ENCODE measurements around the gene FAM241A. TPM values are rescaled to one million over a fixed set of nuclear protein-coding genes. Genes with fewer than 3 reads are reported as not detected.

FAM241A gene
- total and polyA plus RNA-seq, 2 of the 13 experiments (the other 11 are each of a cell fraction or from before 2014, with no cell fraction given), result 0.61 to 0.69 TPM

DNA sequence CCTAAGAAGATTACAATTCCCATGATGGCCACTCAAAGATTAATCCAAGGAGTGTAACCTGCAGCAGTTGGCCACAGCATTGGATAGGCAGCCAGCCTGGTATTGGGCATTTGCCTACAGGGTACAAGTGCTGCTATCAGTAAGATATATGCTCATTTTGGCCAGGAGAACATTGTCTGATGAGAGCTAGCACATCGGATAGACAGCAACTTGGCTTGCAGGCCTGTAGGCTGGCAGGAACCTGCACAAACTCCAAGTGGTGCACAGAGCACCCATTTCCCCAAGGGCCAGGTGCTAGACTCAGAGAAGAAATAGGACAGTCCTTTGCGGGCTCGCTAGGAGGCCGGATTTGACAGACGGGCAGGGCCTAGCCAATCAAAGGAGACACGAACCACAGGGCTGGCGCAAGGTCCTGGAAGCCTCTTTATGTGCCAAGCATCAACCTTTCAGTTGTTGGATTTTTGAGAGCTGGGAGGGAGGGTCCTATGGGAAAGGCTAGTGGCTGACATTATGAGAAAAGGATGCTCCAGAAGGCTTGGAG lies 74.6 kb downstream of the FAM241A start:
- H3K4me2 ChIP-seq (ENCODE audit: low read depth, low read length), result no peak overlapping the region
- no peak for DNase-seq (ENCODE audit: low spot score)
- H3K79me2 ChIP-seq (ENCODE audit: insufficient read depth, low read length), result no peaks in the 10 kb centered on the region
- H3K9me3 ChIP-seq (ENCODE audit: low read length), result no peaks in the 10 kb centered on the region
- no peak overlapping the region for H2AFZ ChIP-seq (ENCODE audit: low read length)
- 76% methylated on average over 7 of the region's 7 CpGs for WGBS (ENCODE audit: low lambda C conversion rate)
- in situ Hi-C loops (cut with HindIII; ENCODE audit: extremely low pct_ligation_motif_present, low pct_unique_long_range_greater_than_20kb), result no loop called here
- BruUV-seq (replicated peaks), result no TSS peak
- no peak for TF ChIP-seq CTCF (CRISPR knock-in tag; IDR thresholded peaks at IDR 0.05)
- H3K27me3 ChIP-seq (ENCODE audit: control insufficient read depth in 1 of 2, insufficient read depth in 2 of 2, low read length in 2 of 2), result no peaks in the 10 kb centered on the region
- no peak overlapping the region for H3K27ac ChIP-seq (ENCODE audit: extremely low read length, insufficient read depth, low read length)
- H3K4me1 ChIP-seq (ENCODE audit: insufficient read depth, low read length), result peaks cover 11% of the 10 kb centered on the region
- ATAC-seq, result no peak
- ChIA-PET POLR2A (interaction anchor here (0.7 kb wide), 1 partner anchor 51 kb away, joined by 3 read pairs; no protein-coding TSS in a partner anchor), CTCF (ENCODE audit: low intra/inter-chr PET ratio, low total read pairs) (no interaction called here)
- H4K20me1 ChIP-seq (ENCODE audit: insufficient read depth, low read length), result no peaks in the 10 kb centered on the region
- no peak overlapping the region for H3K9ac ChIP-seq (ENCODE audit: insufficient read depth, low read depth, low read length)
- no peak overlapping the region for H3K4me3 ChIP-seq (replicated peaks in 1 of 3; ENCODE audit: insufficient read depth in 1 of 3, low read depth in 2 of 3, low read length in 3 of 3)
- intact Hi-C loops (cut with micrococcal nuclease; ENCODE audit: unreplicated experiment), result loop anchor here (10.0 kb wide), 1 partner anchor 45 kb away; no protein-coding TSS in a partner anchor
- no peaks in the 10 kb centered on the region for H3K36me3 ChIP-seq (replicated peaks in 1 of 2; ENCODE audit: control insufficient read depth in 1 of 2, insufficient read depth in 2 of 2, low read length in 2 of 2)
- FAIRE-seq, result no peak

GRCh38 chr4:112222219-112222955 lies 77.1 kb downstream of the FAM241A start:
- Histone ChIP-seq H3K9me3 (ENCODE audit: low read length) (no peaks in the 10 kb centered on the region), H3K4me1 (ENCODE audit: insufficient read depth, low read length) (peaks cover 14% of the 10 kb centered on the region), H2AFZ (ENCODE audit: low read length) (no peak overlapping the region), H3K4me2 (ENCODE audit: low read depth, low read length) (no peak overlapping the region), H3K4me3 (replicated peaks in 1 of 3; ENCODE audit: insufficient read depth in 1 of 3, low read depth in 2 of 3, low read length in 3 of 3) (no peak overlapping the region), H3K27me3 (ENCODE audit: control insufficient read depth in 1 of 2, insufficient read depth in 2 of 2, low read length in 2 of 2) (no peaks in the 10 kb centered on the region), H3K9ac (ENCODE audit: insufficient read depth, low read depth, low read length) (no peak overlapping the region), H3K27ac (ENCODE audit: extremely low read length, insufficient read depth, low read length) (no peak overlapping the region), H3K36me3 (replicated peaks in 1 of 2; ENCODE audit: control insufficient read depth in 1 of 2, insufficient read depth in 2 of 2, low read length in 2 of 2) (no peaks in the 10 kb centered on the region), H4K20me1 (ENCODE audit: insufficient read depth, low read length) (no peaks in the 10 kb centered on the region), H3K79me2 (ENCODE audit: insufficient read depth, low read length) (no peaks in the 10 kb centered on the region)
- ATAC-seq (no peak), DNase-seq (ENCODE audit: low spot score) (no peak), FAIRE-seq (no peak)
- ChIA-PET CTCF (ENCODE audit: low intra/inter-chr PET ratio, low total read pairs) (no interaction called here), POLR2A (interaction anchor here (1.1 kb wide), 1 partner anchor 10 kb away, joined by 7 read pairs; the partner anchor contains the start of gene AP1AR)
- no TSS peak for BruUV-seq (replicated peaks)
- 88% methylated on average over 18 of the region's 43 CpGs for WGBS (ENCODE audit: low lambda C conversion rate)
- intact Hi-C loops (cut with micrococcal nuclease; ENCODE audit: unreplicated experiment) (no loop called here), in situ Hi-C loops (cut with HindIII; ENCODE audit: extremely low pct_ligation_motif_present, low pct_unique_long_range_greater_than_20kb) (no loop called here)
- TF ChIP-seq ZNF883 (CRISPR knock-in tag; IDR thresholded peaks at IDR 0.05; ENCODE audit: not compliant biosample characterization) (no peak), RFX1 (IDR thresholded peaks at IDR 0.05) (no peak), ELK4 (CRISPR knock-in tag; IDR thresholded peaks at IDR 0.05; ENCODE audit: borderline replicate concordance) (no peak), IRX3 (CRISPR knock-in tag; IDR thresholded peaks at IDR 0.05; ENCODE audit: borderline replicate concordance, low read depth) (no peak), ADNP (CRISPR knock-in tag; IDR thresholded peaks at IDR 0.05) (no peak), ZNF333 (CRISPR knock-in tag; IDR thresholded peaks at IDR 0.05; ENCODE audit: borderline replicate concordance) (no peak), ZNF703 (CRISPR knock-in tag; IDR thresholded peaks at IDR 0.05; ENCODE audit: borderline replicate concordance) (no peak), ONECUT2 (CRISPR knock-in tag; IDR thresholded peaks at IDR 0.05) (no peak), CEBPG (CRISPR knock-in tag; IDR thresholded peaks at IDR 0.05) (no peak), PHF5A (CRISPR knock-in tag; IDR thresholded peaks at IDR 0.05; ENCODE audit: low read depth, unreplicated experiment) (no peak), ZNF34 (CRISPR knock-in tag; IDR thresholded peaks at IDR 0.05; ENCODE audit: borderline replicate concordance) (no peak), ZSCAN12 (CRISPR knock-in tag; IDR thresholded peaks at IDR 0.05) (no peak)
- TF ChIP-seq, protein P1, sequence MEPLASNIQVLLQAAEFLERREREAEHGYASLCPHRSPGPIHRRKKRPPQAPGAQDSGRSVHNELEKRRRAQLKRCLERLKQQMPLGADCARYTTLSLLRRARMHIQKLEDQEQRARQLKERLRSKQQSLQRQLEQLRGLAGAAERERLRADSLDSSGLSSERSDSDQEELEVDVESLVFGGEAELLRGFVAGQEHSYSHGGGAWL (CRISPR knock-in tag; IDR thresholded peaks at IDR 0.05), result no peak

Data from HepG2 (cell line).